Epidermal melanocyte (primary cell): ENCODE measurements around the gene SLC37A3.
"Not testable (repeated sequence)": the region's sequence is repeated elsewhere in the genome, so short reads cannot be mapped to it uniquely, and the experiment has no call there.

Source experiments
- DNase-seq: peaks from one replicate; pipeline ENCODE4 v3.0.0; 2011; ENCODE audit warnings: low spot score; ENCODE audit not compliant: insufficient read length

Gene SLC37A3

GRCh38 chr7:140349144-140349771 lies 49.1 kb downstream of the SLC37A3 start:
- DNase-seq = peak; percentile 73

DNA sequence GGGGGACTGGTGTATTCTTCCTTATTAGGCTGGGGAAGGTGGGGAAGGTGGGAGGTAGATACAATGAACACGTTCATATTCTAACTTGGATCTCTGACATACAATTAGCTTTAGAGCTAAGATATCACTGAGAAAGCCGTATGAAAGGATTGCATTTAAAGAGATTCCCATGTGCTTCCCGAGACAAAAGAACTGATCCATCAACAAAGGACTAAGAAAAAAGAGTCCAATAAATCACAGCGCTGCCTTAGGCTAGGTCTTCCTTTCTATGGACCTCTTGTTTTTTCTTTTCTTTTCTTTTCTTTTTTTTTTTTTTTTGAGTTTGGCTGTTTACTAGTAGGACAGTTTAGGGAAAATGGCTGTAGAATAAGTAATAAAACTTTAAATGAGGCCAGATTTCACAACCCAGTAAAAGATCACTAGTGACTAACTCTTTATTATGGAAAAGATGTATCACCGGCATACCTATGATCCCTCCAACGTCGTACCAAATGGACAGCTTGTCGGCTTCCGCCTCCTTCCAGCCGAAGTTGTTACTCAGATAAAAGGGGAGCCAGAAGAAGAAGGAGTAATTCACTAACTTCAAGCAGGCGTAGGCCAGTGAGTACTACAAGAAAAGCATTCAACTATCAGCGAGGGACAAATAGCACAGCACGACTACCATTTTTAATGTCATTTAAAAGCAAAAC lies 50.0 kb downstream of the SLC37A3 start:
- DNase-seq = no peak

GRCh38 chr7:140347218-140347617 lies 51.1 kb downstream of the SLC37A3 start:
- no peak for DNase-seq

DNA sequence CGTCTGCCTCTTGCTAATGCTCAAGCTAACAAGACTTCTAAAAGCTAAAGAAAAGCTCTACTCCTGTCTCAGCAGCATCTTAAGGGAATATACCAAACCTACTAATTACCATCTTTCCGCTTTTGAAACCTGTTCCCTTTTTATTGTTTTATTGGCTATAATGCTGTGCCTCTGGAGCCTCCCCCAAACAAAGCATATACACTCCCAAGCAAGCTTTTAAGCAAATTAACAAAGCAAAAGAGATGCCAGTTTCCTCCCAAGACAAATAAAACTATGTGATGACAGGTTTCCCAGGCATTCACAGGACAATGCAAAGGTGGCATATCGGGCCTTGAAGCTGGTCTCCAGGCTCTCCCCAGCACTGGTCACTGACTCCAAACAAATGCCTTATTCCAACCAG lies 52.9 kb downstream of the SLC37A3 start:
- DNase-seq = no peak

DNA sequence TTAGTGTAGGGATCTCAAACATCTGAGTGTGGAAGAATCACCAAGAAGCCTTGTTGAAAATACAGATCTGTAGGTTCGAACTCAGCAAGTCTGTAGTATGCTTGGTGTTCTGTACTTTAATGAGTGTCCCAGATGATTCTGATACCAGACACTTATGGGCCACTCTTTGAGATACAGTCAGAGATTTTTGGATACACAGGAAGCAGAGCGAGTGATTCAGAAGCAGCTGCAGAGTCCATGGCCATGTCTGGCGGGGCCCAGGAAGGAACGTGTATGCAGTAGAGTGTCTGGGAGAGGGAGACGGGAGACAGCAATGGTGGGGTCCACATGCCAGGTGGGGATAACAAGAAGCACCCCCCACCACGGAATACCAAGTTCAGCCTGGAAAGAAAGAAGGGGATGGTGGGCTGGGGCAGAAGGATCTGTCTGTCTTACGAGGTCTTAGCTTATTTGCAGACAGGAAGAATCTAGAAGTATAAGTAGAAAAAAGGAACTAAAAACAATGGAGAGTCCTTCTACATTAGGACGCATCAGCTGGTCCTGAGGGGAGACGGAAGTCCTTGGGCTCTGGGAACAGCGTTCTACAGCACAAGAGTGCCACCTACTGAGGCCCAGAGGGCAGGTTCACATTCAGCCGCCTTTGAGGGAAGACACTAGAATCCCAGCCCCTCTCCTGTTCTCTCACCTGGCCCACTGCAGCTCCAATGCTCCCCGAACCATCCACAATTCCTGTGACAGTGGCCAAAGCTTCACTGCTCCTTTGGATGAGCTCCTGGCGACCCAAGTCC lies 55.4 kb downstream of the SLC37A3 start:
- no peak for DNase-seq

- DNase-seq = not testable (repeated sequence)
Measured at GRCh38 chr7:140338959-140339358, 59.4 kb downstream of the SLC37A3 start.

DNA sequence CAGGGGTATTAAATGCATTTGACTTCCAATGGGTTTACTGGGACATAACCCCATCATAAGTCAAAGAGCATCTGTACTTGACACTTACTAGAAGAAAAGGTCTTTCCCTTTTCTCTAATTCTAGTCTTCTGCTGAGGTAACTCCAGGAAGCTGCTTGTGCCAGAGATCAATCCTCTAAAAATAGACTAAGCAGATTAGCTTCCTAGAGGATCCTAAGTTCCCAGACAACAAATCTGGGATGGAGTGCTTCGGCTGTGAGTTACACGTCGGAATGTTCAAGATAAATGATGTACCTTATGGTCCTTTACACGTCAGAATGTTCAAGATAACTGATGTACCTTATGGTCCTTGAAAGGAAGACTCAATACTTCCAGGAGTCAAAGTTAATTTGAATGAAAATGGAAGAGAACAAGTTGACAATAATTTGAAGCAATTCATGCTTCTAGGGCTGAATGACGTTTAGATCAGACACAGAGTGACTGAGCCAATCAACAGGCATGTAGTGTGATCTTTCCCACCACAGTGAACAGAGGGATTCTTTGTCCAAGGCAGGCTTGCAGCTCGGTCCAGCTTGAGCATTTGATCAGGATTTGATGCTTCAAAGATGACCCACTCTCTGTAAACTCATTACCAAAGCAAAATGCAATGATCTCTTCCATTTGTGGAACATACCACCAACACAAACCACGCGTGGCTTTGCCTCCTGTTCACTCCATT lies 63.8 kb downstream of the SLC37A3 start:
- DNase-seq = no peak

- no peak for DNase-seq
Measured at GRCh38 chr7:140333686-140334085, 64.6 kb downstream of the SLC37A3 start.

DNA sequence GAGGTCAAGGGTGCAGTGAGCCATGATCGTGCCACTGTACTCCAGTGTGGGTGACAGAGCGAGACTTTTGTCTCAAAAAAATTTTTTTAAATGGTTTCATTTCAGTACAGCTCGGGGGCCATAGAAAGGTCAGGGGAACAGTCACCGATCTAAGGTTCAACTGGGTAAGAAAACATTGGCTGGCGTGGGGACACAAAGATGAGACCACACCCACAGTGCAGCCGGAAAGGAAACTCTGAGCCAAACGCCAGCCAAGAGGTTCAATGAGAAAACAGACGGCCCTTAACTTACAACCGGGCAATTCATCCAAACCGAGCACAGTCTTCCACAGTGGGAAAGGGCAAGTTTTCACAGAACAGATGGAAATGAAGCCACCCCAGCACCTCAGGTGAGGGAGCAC lies 65.1 kb downstream of the SLC37A3 start:
- DNase-seq = no peak

DNA sequence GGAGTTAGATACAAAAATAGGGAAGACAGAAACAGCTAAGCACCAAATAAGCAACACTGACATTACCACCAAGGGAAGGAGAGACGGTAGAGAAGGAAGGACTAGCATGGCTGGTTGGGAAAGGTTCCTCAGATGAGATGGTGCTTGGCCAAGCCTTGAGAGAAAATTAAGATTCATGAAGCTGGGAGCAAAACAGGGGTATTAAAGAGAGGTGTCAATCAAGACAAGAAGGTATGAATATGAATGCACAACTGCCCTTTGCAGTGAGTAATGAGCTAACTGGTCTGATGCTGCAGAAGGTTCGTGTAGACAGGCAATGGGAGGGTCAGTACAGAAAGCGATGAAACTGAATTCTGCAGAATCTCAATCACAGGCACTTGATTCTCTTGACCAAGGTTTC lies 67.7 kb downstream of the SLC37A3 start:
- DNase-seq = no peak

DNA sequence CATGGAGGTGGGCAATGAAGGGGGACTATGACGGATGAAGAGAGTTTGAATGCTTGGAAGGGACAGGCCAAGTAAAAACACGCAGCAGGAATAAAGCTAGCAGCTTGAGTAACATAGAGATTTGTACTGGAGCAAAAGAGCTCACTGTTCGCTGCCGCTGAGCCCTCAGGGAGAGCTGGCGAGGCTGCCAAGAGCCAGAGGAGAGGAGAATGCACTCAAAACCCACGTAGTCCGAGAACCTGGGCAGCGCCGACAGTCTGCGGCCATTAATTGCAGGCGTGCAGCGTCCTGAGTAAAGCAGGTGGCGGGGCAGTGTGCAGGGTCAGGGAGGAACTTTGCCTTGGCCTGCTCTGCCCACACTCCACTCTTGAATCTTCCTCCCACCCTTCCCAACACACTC lies 68.2 kb downstream of the SLC37A3 start:
- no peak for DNase-seq

- DNase-seq = no peak
Measured at GRCh38 chr7:140327261-140327661, 71.1 kb downstream of the SLC37A3 start.

DNA sequence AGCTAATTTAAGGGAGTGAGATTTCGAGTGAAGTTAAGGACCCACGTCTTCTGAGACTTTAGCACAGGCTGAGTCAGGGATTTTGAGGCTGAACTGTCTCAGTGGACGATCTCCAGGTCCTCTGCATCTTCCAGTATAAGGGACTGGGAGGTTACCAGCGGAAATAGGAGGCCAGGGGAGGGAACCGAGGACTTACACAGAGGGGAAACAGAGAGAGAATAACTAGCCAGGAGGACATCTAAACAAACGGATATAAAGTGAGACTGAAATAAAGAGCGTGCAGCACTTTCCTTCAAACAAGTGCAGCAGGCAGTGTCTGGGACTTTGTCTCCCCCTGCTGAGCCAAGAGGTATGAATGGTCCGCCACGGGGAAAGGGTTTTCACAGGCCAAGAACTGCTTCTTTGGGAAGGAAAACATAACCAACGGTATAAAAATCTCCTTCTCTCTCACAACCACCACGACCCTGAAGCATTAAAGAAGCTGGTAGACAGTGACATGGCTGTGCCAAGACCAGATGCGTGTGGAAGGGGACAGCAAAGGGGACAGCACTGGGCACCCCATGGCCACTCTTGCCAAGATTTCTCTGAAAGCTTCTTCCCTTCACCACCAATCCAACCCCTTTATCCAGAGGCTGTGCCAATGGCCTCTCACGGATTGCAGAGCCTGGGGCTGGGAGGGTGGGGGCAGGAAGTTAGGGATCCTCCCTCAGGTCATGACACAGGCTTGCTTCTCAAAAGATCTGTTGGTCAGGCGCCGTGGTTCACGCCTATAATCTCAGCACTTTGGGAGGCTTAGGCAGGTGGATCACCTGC lies 72.0 kb downstream of the SLC37A3 start:
- peak; percentile 81 for DNase-seq

- DNase-seq = no peak
Measured at GRCh38 chr7:140325600-140325999, 72.7 kb downstream of the SLC37A3 start.

GRCh38 chr7:140324714-140325113 lies 73.6 kb downstream of the SLC37A3 start:
- no peak for DNase-seq

DNA sequence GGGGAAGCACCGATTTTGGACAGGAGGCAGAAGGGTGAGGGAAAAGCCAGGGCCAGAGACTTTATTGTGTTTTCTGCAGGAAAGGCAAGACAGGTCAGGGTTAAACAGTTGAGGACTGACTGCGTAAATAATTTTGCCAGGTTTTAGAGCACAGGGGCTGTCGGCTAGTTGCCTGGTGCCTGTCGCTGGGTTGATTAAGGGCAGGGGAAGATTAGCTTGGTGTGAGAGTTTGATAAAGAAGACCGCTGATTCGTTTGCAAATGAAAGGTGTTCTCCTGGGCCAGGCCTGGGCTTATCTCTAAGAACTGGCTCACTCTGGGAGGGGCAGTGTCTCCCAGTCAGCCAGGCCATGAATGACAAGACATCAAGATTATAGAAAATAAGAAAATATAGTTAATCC lies 75.6 kb downstream of the SLC37A3 start:
- no peak for DNase-seq

DNA sequence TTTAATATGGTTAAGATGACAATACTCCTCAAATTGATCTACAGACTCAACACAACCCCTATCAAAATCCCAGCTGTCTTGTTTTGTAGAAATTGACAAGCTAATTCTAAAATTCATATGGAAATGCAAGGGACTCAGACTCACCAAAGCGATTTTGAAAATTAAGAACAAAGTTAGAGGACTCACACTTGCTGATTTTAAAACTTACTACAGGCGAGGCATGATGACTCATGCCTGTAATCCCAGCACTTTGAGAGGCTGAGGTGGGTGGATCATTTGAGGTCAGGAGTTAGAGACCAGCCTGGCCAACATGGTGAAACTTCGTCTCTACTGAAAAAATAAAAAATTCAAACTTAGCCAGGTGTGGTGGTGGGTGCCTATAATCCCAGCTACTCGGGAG lies 78.3 kb downstream of the SLC37A3 start:
- DNase-seq = not testable (repeated sequence)

DNA sequence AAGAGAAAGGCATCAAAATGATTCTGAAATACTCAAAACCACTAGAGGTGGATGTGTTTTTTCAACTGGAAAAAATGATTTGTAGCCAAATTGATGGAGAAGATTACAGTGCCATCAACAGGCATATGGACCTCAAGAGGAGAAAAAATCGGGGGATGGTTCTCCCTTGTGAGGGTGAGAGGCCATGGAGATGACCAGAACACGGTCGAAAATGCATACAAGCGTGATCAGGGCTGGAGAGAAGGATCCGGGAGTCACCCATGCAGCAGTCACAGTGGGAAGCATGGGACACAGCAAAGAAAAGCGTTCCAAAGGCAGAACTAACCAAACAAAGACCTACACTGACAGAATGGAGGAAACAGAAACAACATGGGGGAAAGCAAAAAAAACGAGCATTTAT lies 80.3 kb downstream of the SLC37A3 start:
- no peak for DNase-seq

GRCh38 chr7:140317597-140317996 lies 80.7 kb downstream of the SLC37A3 start:
- DNase-seq = no peak

- no peak for DNase-seq
Measured at GRCh38 chr7:140316165-140316661, 82.1 kb downstream of the SLC37A3 start.
